Testis (tissue), 2 donors: ENCODE data around the gene GPC3.

Source experiments
- POLR2A ChIP-seq: fragments of 450-650 bp; IDR thresholded peaks from one replicate; pipeline ENCODE4 v1.6.1; 2017; ENCODE audit warnings: antibody characterized with exemption, mild to moderate bottlenecking, moderate library complexity
- TF ChIP-seq, protein P1 (sequence below), 3 experiments: fragments of 450-650 bp in 2 of 3; fragments of 200-600 bp in 1 of 3; sonication (generic) in 1 of 3; IDR thresholded peaks; one replicate each; pipeline ENCODE4 v1.5.1; 2016 to 2019; ENCODE audit warnings: antibody characterized with exemption in 3 of 3, mild to moderate bottlenecking in 2 of 3, moderate library complexity in 1 of 3

DNA sequence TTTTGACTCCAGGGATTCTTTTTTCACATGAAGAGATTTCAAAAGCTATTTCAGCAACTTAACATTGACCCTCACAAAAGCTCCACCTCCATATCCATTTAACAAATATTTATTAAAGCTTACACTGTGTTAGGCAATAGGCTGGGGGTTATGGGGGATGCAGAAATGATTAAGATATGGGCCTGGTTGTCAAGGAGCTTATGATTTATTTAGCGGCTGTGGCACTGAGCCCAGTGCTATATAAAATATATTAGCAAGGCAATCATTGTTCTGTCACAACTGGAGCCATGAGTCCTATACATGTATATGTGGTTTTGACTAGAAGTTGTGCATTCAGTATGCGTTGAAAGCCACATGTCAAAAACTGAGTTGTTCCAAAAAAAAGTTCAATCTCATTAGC lies 131.1 kb downstream of the GPC3 start:
- TF ChIP-seq, protein P1, sequence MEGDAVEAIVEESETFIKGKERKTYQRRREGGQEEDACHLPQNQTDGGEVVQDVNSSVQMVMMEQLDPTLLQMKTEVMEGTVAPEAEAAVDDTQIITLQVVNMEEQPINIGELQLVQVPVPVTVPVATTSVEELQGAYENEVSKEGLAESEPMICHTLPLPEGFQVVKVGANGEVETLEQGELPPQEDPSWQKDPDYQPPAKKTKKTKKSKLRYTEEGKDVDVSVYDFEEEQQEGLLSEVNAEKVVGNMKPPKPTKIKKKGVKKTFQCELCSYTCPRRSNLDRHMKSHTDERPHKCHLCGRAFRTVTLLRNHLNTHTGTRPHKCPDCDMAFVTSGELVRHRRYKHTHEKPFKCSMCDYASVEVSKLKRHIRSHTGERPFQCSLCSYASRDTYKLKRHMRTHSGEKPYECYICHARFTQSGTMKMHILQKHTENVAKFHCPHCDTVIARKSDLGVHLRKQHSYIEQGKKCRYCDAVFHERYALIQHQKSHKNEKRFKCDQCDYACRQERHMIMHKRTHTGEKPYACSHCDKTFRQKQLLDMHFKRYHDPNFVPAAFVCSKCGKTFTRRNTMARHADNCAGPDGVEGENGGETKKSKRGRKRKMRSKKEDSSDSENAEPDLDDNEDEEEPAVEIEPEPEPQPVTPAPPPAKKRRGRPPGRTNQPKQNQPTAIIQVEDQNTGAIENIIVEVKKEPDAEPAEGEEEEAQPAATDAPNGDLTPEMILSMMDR (IDR thresholded peaks at IDR 0.05) = no peak
- TF ChIP-seq POLR2A = no peak
